ENCODE results near the gene EFNB3. TPM values are rescaled to one million over a fixed set of nuclear protein-coding genes. Genes with fewer than 3 reads are reported as not detected.

EFNB3 gene
- total RNA-seq, 1 experiment from 2014 or later, result 6.0 TPM

DNA sequence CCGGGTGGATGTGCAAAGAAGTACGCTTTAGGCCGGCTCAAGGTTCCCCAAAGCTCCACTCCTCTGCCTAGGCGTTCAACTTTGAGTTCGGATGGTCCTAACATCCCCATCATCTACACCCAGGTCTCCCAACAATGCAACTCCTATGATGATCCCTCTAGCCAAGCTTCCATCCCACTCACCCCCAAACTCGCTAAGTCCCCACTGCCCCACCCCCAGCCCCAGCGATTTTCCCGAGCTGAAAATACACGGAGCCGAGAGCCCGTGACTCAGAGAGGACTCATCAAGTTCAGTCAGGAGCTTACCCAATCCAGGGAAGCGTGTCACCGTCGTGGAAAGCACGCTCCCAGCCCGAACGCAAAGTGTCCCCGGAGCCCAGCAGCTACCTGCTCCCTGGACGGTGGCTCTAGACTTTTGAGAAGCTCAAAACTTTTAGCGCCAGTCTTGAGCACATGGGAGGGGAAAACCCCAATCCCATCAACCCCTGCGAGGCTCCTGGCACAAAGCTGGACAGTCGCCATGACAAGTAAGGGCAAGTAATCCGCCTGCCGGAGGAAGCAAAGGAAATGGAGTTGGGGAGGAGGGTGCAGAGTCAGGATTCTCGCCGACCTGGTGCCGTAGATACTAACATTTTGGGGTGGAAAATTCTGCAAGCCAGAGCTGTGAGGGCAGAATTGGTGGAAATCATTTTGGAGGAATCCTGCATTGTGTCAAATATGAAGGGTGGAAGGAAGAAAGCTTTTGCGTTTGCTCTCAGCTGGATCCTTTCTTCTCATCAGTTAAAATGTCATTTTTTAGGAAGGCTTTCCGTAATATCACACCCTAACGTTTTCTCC, 17.7 kb upstream of the EFNB3 start, which contains the start of gene TP53:
TP53 (minus strand) TSS at position 419 of the 836 bp plus-strand sequence. CDS start 10,896 bp downstream, outside the sequence.
- Histone ChIP-seq H3K36me3 (replicated peaks; ENCODE audit: control insufficient read depth, insufficient read depth, low read length) (no peaks in the 10 kb centered on the region; the same call in 1 of the 2 replicates), H3K27me3 (ENCODE audit: control insufficient read depth, insufficient read depth, low read length) (no peaks in the 10 kb centered on the region), H3K4me3 (ENCODE audit: insufficient read depth, low read depth, low read length) (peak within 1 kb of the TSS; percentile 98)
- peak; percentile 87 for DNase-seq

DNA sequence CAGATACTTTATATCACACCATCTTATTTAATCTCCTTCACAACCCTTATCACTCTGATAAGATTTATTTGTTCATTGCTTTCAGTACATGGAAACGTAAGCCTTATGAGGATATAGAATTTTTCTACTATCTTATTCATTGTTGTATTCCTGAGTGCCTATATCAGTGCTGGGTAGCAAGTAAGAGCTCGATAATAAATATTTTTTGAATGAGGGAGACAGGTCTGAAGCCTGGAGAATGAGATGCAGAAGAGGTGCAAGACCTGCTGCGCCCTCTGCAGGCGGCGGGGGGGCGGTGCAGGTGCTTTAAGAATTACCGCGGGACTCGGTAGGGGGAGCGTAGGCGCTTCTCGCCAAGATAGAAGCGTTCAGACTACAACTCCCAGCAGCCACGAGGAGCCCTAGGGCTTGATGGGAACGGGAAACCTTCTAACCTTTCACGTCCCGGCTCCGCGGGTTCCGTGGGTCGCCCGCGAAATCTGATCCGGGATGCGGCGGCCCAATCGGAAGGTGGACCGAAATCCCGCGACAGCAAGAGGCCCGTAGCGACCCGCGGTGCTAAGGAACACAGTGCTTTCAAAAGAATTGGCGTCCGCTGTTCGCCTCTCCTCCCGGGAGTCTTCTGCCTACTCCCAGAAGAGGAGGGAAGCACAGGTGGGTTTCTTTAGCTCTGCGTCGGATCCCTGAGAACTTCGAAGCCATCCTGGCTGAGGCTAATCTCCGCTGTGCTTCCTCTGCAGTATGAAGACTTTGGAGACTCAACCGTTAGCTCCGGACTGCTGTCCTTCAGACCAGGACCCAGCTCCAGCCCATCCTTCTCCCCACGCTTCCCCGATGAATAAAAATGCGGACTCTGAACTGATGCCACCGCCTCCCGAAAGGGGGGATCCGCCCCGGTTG, 16.8 kb upstream of the EFNB3 start, which contains the start of gene WRAP53:
WRAP53 (plus strand) TSS at position 570 of the 900 bp plus-strand sequence; CDS start at position 742, 172 bp downstream.
- Histone ChIP-seq H3K4me3 (ENCODE audit: insufficient read depth, low read depth, low read length) (peak within 1 kb of the TSS; percentile 98), H3K36me3 (replicated peaks; ENCODE audit: control insufficient read depth, insufficient read depth, low read length) (no peaks in the 10 kb centered on the region; the same call in 1 of the 2 replicates), H3K27me3 (ENCODE audit: control insufficient read depth, insufficient read depth, low read length) (no peaks in the 10 kb centered on the region)
- DNase-seq, result peak; percentile 96

DNA sequence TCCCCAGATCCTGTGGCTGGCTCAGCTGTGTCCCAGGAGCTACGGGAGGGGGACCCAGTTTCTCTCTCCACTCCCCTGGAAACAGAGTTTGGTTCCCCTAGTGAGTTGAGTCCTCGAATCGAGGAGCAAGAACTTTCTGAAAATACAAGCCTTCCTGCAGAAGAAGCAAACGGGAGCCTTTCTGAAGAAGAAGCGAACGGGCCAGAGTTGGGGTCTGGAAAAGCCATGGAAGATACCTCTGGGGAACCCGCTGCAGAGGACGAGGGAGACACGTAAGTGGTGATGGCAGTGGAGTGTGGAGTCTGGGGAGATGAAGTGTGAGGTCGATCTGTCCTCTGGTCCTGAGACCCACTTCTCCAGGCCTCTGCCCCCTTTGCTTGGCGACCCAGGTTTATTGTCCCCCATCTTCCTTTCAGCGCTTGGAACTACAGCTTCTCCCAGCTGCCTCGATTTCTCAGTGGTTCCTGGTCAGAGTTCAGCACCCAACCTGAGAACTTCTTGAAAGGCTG, 16.1 kb upstream of the EFNB3 start:
- H3K27me3 ChIP-seq (ENCODE audit: control insufficient read depth, insufficient read depth, low read length), result no peaks in the 10 kb centered on the region
- DNase-seq, result no peak
- H3K4me3 ChIP-seq (ENCODE audit: insufficient read depth, low read depth, low read length), result peak overlapping the region; percentile 76
- no peaks in the 10 kb centered on the region; the same call in 1 of the 2 replicates for H3K36me3 ChIP-seq (replicated peaks; ENCODE audit: control insufficient read depth, insufficient read depth, low read length)

DNA sequence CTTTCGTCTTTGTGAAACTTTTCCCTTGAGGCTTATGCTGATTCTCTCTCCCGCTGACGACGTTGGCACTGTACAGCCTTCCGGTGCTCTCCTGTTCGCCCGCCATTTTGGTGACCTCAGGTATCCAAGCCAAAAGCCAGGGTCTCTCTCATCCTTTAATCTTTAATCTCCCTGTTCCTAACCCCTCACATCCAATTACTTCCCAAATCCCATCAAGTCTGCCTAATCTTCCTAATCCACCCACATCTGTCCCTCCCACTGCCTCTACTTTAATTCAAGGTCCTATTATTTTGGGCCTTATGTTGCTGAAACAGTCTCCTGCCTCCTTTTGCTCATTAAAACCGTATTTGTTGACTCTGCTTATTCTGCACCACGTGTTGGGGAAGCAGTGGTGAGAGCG, 9.4 kb upstream of the EFNB3 start:
- DNase-seq, result no peak
- H3K4me3 ChIP-seq (ENCODE audit: insufficient read depth, low read depth, low read length), result no peak overlapping the region

DNA sequence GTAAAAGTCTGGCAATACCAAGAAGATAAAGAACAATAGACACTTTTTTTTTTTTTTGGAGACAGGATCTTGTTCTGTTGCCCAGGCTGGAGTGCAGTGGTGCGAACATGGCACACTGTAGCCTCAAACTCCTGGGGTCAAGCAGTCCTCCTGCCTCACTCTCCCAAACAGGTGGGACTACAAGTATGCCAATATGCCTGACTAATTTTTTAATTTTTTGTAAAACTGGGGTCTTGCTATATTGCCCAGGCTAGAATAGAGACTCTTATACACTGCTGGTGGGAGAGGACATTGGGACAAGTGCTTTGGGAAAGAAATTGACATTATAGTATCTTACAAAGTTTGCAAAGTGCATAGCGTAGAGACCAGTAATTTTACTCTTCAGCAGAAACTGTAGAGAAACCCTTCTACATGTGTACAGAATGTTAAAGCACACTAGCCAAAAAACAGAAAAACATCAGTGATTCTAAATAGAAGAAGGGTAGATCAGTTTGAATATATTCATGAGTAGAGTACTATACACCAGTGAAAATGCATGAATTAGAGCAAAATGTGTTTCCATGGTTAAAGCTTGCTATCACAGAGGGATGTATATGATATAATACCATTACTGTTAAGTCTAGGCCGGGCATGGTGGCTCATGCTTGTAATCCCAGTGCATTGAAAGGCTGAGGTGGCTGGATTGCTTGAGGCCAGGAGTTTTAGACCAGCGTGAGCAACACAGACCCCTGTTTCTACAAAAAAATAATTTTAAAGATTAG, 7.0 kb upstream of the EFNB3 start:
- Histone ChIP-seq H3K27me3 (ENCODE audit: control insufficient read depth, insufficient read depth, low read length) (no peaks in the 10 kb centered on the region), H3K4me3 (ENCODE audit: insufficient read depth, low read depth, low read length) (no peak overlapping the region), H3K36me3 (replicated peaks; ENCODE audit: control insufficient read depth, insufficient read depth, low read length) (peaks cover 3% of the 10 kb centered on the region)
- DNase-seq, result no peak

More for the DNA sequence above, 9.4 kb upstream of the EFNB3 start:
- Histone ChIP-seq H3K27me3 (ENCODE audit: control insufficient read depth, insufficient read depth, low read length) (no peaks in the 10 kb centered on the region), H3K36me3 (replicated peaks; ENCODE audit: control insufficient read depth, insufficient read depth, low read length) (peaks cover 2% of the 10 kb centered on the region)

DNA sequence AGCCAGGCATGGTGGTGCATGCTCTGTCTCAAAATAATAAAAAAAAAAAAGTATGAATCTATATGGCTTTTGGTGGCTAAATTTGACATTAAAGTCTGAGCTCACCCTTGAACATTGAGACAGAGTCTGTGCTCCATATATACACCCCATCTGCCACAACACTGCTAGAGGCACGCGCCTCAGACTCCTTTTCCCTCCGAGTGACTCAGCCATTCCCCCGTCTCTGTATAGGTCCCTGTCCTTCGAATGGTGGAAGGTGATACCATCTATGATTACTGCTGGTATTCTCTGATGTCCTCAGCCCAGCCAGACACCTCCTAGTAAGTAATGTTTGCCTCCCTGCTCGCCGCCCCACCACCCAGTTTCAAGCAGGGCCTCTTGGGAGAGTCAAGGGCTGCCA, 4.5 kb upstream of the EFNB3 start:
- no peak overlapping the region for H3K4me3 ChIP-seq (ENCODE audit: insufficient read depth, low read depth, low read length)
- DNase-seq, result no peak
- peaks cover 11% of the 10 kb centered on the region for H3K27me3 ChIP-seq (ENCODE audit: control insufficient read depth, insufficient read depth, low read length)
- H3K36me3 ChIP-seq (replicated peaks; ENCODE audit: control insufficient read depth, insufficient read depth, low read length), result peaks cover 1% of the 10 kb centered on the region

DNA sequence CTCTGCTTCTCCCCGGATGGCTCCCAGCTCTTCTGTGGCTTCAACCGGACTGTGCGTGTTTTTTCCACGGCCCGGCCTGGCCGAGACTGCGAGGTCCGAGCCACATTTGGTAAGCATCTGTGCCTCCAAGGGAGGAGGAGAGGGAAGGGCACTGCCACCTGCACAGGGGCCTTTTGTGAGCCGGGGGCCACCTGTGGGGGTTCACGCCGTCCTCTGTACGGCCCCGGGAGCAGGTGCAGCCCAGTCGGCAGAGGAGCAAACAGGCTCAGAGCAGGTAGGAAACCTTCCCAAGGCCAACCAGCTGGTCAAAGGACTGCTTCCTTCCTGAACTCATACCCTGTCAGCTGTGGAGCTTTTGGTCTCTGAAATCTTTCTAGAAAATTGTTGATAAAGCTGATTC, 3.3 kb upstream of the EFNB3 start:
- DNase-seq, result no peak
- Histone ChIP-seq H3K27me3 (ENCODE audit: control insufficient read depth, insufficient read depth, low read length) (peaks cover 23% of the 10 kb centered on the region), H3K4me3 (ENCODE audit: insufficient read depth, low read depth, low read length) (no peak overlapping the region), H3K36me3 (replicated peaks; ENCODE audit: control insufficient read depth, insufficient read depth, low read length) (peaks cover 1% of the 10 kb centered on the region)

DNA sequence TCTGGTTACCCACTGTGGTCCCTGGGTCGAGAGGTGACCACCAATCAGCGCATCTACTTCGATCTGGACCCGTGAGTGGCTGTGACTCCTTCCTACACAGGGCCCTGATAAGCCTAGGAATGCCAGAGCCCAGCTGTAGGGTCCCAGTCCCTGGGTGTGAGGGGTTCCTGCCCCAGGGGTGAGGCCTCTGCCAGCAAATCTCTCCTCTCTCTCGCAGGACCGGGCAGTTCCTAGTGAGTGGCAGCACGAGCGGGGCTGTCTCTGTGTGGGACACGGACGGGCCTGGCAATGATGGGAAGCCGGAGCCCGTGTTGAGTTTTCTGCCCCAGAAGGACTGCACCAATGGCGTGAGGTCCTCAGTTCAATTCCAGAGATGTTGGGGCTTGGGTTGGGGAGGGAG, 2.2 kb upstream of the EFNB3 start:
- peaks cover 31% of the 10 kb centered on the region for H3K27me3 ChIP-seq (ENCODE audit: control insufficient read depth, insufficient read depth, low read length)

DNA sequence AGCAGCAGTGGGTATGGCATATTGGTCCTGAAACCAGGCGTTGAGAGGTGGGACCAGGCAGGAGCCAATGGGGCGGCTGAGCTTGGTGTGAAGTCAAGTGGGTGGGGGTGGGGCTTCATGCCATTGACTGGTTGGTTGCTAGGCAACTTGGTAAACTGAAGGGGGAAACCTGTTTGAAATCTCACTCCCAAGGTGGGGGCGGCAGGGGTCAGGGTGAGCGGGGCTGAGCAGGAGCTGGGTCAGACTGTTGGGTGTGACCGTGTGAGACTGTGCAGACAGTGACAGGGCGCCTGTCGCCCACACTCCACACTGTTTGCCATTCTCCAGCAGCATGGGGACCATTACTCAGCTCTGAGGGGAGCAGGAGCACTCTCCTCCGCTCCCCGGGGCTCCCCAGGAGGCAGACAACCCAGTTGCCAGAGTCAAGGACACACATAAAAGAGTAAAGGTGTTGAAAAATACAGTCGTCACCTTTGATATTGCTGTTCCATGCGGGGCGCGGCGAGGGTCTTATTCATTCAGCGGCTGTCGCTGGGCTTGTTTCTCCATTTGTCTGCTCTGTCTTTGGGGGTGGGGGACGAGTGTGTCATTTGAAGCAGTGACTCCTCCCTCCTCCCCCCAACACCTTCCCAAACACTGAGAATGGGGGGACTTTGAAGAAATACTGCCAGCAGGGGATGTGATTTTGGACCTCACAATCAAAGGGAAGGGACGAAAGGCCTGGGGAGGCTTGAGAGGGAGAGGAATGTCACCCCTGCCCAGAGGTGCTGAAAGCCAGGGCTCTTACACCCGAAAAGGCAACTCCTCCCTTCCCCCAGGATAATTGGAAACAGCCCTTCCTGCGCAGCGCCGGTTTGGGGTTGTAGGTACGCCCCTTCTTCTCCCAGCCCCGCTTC, 1.2 kb upstream of the EFNB3 start:
- Histone ChIP-seq H3K36me3 (replicated peaks; ENCODE audit: control insufficient read depth, insufficient read depth, low read length) (peaks cover 1% of the 10 kb centered on the region), H3K27me3 (ENCODE audit: control insufficient read depth, insufficient read depth, low read length) (peaks cover 31% of the 10 kb centered on the region), H3K4me3 (ENCODE audit: insufficient read depth, low read depth, low read length) (peak overlapping the region; percentile 65)
- peak; percentile 94 for DNase-seq

More for the DNA sequence above, 2.2 kb upstream of the EFNB3 start:
- no peak overlapping the region for H3K4me3 ChIP-seq (ENCODE audit: insufficient read depth, low read depth, low read length)
- DNase-seq, result no peak
- H3K36me3 ChIP-seq (replicated peaks; ENCODE audit: control insufficient read depth, insufficient read depth, low read length), result peaks cover 1% of the 10 kb centered on the region

DNA sequence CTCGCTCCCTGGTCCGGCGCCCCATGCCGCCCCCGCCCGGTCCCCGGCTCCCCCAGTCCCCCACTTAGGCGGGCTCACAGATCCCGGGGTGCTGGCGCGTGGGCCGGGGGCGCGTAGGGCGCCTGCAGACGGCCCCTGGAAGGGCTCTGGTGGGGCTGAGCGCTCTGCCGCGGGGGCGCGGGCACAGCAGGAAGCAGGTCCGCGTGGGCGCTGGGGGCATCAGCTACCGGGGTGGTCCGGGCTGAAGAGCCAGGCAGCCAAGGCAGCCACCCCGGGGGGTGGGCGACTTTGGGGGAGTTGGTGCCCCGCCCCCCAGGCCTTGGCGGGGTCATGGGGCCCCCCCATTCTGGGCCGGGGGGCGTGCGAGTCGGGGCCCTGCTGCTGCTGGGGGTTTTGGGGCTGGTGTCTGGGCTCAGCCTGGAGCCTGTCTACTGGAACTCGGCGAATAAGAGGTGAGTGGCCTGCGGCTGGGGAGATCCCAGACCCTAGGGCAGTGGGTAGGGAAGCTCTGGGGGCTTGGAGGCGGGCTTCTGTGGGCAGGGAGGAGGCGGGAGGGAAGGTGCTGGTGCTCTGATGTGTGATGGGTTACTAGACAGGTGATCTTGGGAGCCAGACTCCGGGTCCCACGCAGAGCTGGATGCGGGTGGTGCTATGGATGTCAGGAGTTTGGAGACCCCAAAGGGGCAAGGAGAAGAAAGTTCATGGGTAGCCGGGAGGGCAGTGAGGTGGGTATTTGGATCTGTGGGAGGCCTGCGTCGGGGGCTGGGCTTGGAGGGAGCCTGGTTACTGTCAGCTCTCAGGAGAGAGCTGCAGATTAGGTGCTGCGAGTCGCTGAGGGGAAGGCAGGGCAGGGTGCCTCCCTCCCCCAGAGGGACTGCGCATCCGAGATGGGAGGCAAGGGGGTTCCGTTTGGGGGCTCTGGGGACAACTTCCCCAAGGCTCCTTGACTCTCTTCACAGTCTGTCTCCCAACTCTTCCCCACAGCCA, 560 bp downstream of the EFNB3 start:
- DNase-seq, result peak; percentile 78
- Histone ChIP-seq H3K4me3 (ENCODE audit: insufficient read depth, low read depth, low read length) (peak overlapping the region; percentile 65), H3K36me3 (replicated peaks; ENCODE audit: control insufficient read depth, insufficient read depth, low read length) (peaks cover 1% of the 10 kb centered on the region), H3K27me3 (ENCODE audit: control insufficient read depth, insufficient read depth, low read length) (peaks cover 31% of the 10 kb centered on the region)

DNA sequence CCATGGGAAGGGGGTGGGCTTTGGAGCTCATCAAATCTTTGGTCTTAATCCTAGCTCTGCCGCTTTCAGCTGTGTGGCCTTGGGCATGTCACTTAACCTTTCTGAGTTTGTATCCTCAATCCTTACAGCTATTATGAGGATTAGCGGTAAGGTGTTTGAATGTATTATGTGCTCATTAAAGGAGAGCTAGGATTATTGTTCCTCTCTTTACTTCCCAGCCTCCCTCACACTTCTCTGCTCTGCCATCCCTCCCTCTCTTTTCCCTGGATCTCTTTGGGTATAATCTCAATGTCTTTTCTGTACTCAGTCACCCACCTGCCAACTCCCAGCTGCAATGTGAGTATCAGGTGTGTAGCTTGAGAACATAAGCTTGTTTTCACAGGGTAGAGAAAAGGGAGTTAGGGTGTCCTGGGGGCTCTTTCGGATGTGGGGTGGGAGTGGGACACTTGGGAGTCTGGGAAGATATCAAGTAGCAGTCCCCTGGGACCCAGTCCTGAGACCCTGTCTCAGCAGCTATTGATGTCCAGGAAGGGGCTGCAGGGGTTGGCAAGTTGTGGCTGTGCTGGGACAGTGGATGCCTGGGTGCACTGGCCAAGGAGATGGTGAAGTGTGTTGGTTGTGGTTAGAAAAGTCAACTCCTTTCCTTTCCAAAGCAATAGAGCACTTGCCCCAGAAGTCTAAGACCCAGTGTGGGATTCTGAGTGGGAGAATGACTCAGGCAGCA, 1.8 kb downstream of the EFNB3 start:
- DNase-seq, result no peak
- H3K4me3 ChIP-seq (ENCODE audit: insufficient read depth, low read depth, low read length), result no peak overlapping the region
- H3K27me3 ChIP-seq (ENCODE audit: control insufficient read depth, insufficient read depth, low read length), result peaks cover 33% of the 10 kb centered on the region
- peaks cover under 1% of the 10 kb centered on the region for H3K36me3 ChIP-seq (replicated peaks; ENCODE audit: control insufficient read depth, insufficient read depth, low read length)

DNA sequence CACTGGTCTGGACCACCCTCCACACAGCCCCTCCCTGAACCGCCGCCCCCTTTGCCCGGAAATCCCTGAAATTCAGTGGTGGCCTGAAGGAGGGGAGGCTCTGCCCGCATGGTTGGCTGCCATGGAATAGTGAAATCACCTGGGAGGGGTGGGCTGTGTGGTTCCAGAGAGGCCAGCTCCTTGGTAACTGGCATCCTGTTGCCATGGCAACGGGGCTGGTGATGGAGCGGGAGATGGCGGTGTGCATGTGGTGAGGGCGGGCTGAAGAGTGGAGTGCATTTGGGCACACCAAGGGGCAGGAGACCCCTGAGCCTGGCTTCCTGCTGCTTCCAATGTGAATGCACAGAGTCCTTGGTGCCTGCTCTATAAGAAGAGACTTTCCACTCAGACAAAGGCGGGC, 2.4 kb downstream of the EFNB3 start:
- Histone ChIP-seq H3K27me3 (ENCODE audit: control insufficient read depth, insufficient read depth, low read length) (peaks cover 38% of the 10 kb centered on the region), H3K4me3 (ENCODE audit: insufficient read depth, low read depth, low read length) (no peak overlapping the region), H3K36me3 (replicated peaks; ENCODE audit: control insufficient read depth, insufficient read depth, low read length) (no peaks in the 10 kb centered on the region)
- peak; percentile 66 for DNase-seq
